GM18870 (cell line): ENCODE data around the gene FAM43B.

Experiments
- ATAC-seq: cut with Tn5 transposase; IDR thresholded peaks from one replicate; pipeline ENCODE4 v1.9.1; 2021; ENCODE audit warnings: moderate library complexity; ENCODE audit not compliant: unreplicated experiment

The FAM43B gene

GRCh38 chr1:20551161-20551560, 1.2 kb upstream of the FAM43B start:
- no peak for ATAC-seq

- ATAC-seq, result no peak
Observed at GRCh38 chr1:20552728-20553445, 514 bp downstream of the FAM43B start.

GRCh38 chr1:20555025-20555757, 2.8 kb downstream of the FAM43B start:
- ATAC-seq, result no peak

GRCh38 chr1:20555758-20556120, 3.4 kb downstream of the FAM43B start:
- no peak for ATAC-seq

GRCh38 chr1:20558191-20558590, 5.8 kb downstream of the FAM43B start:
- no peak for ATAC-seq

GRCh38 chr1:20560966-20561365, 8.6 kb downstream of the FAM43B start:
- ATAC-seq, result no peak

GRCh38 chr1:20565234-20565633, 12.9 kb downstream of the FAM43B start:
- no peak for ATAC-seq

- ATAC-seq, result no peak
Observed at GRCh38 chr1:20569523-20570098, 17.2 kb downstream of the FAM43B start.

GRCh38 chr1:20571427-20571826, 19.1 kb downstream of the FAM43B start:
- ATAC-seq, result no peak

GRCh38 chr1:20573987-20574386, 21.6 kb downstream of the FAM43B start:
- no peak for ATAC-seq

GRCh38 chr1:20574686-20575540, 22.5 kb downstream of the FAM43B start:
- no peak for ATAC-seq

GRCh38 chr1:20575541-20576336, 23.4 kb downstream of the FAM43B start:
- no peak for ATAC-seq

- ATAC-seq, result no peak
Observed at GRCh38 chr1:20578062-20578461, 25.7 kb downstream of the FAM43B start.

GRCh38 chr1:20578721-20579395, 26.5 kb downstream of the FAM43B start:
- ATAC-seq, result no peak

GRCh38 chr1:20584890-20585289, 32.5 kb downstream of the FAM43B start:
- ATAC-seq, result no peak

GRCh38 chr1:20586953-20587660, 34.7 kb downstream of the FAM43B start:
- no peak for ATAC-seq

- ATAC-seq, result no peak
Observed at GRCh38 chr1:20587661-20588053, 35.3 kb downstream of the FAM43B start.

- no peak for ATAC-seq
Observed at GRCh38 chr1:20588634-20589225, 36.4 kb downstream of the FAM43B start, which contains the start of gene CDA. CDA (plus strand) TSS chr1:20589097; CDS start chr1:20589130, 33 bp downstream.
